Right lobe of liver (tissue), 4 donors: ENCODE data around the gene CYP3A5.

Source experiments
- POLR2A ChIP-seq: fragments of 450-650 bp; IDR thresholded peaks from one replicate; pipeline ENCODE4 v1.6.1; 2017; ENCODE audit warnings: antibody characterized with exemption, mild to moderate bottlenecking
- TF ChIP-seq, protein P1 (sequence below), 4 donors: fragments of 200-600 bp in 3 of 4; fragments of 450-650 bp in 1 of 4; IDR thresholded peaks; one replicate each; pipeline versions ENCODE4 v1.5.1 to v1.8.0; 2016 to 2022; ENCODE audit warnings: antibody characterized with exemption in 4 of 4, mild to moderate bottlenecking in 2 of 4
- donor health status: DM: no; HTN: no; CAD: no.
- donor health status: DM: no; HTN: no; CAD: no.
- donor health status: DM: no; HTN: yes; CAD: no.

DNA sequence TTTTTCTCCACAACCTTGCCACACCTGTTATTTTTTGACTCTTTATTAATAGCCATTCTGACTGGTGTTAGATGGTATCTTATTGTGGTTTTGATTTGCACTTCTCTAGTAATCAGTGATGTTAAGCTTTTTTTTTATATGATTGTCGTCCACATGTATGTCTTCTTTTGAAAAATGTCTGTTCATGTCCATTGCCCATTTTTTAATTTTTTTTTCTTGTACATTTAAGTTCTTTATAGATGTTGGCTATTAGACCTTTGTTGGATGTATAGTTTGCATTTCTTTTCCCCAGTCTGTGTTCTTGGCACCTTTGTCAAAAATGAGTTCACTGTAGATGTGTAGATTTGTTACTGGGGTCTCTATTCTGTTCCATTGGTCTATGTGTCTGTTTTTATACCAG, 34.2 kb downstream of the CYP3A5 start:
- no peak for TF ChIP-seq POLR2A
- TF ChIP-seq, protein P1, sequence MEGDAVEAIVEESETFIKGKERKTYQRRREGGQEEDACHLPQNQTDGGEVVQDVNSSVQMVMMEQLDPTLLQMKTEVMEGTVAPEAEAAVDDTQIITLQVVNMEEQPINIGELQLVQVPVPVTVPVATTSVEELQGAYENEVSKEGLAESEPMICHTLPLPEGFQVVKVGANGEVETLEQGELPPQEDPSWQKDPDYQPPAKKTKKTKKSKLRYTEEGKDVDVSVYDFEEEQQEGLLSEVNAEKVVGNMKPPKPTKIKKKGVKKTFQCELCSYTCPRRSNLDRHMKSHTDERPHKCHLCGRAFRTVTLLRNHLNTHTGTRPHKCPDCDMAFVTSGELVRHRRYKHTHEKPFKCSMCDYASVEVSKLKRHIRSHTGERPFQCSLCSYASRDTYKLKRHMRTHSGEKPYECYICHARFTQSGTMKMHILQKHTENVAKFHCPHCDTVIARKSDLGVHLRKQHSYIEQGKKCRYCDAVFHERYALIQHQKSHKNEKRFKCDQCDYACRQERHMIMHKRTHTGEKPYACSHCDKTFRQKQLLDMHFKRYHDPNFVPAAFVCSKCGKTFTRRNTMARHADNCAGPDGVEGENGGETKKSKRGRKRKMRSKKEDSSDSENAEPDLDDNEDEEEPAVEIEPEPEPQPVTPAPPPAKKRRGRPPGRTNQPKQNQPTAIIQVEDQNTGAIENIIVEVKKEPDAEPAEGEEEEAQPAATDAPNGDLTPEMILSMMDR (IDR thresholded peaks at IDR 0.05), result no peak
